Activated B cell treated with CpG ODN at 0.5 μM for 24 hours (primary cell): ENCODE results near the gene ARFGAP3. TPM values are rescaled to one million over a fixed set of nuclear protein-coding genes. Genes with fewer than 3 reads are reported as not detected.
A peak's percentile ranks its signal among the peaks of the same experiment; 100 is the strongest.
"Not testable (repeated sequence)": the region's sequence is repeated elsewhere in the genome, so short reads cannot be mapped to it uniquely, and the experiment has no call there.

Experiments
- ATAC-seq: fragments of 200-7000 bp; cut with Tn5 transposase; one replicate; pipeline ENCODE4 v1.10.0; 2021; ENCODE audit warnings: low read depth, mild to moderate bottlenecking, moderate library complexity
- CTCF ChIA-PET: fragments of 350-600 bp; sonication (Branson Sonifier 250); formaldehyde crosslinking; loops from one replicate; lab custom pipeline; 2021; ENCODE audit warnings: antibody characterized with exemption; lab: Charles Lee
- POLR2A ChIA-PET: fragments of 350-600 bp; sonication (Branson Sonifier 250); formaldehyde crosslinking; loops from one replicate; lab custom pipeline; 2021; ENCODE audit warnings: antibody characterized with exemption; lab: Charles Lee
- DNase-seq: peaks from one replicate; pipeline ENCODE4 v3.0.0; 2022
- H3K27ac Mint-ChIP-seq: one replicate; pipeline ENCODE4 v1.8.0; 2020; ENCODE audit warnings: mixed read lengths
- H3K27me3 Mint-ChIP-seq: one replicate; pipeline ENCODE4 v1.8.0; 2021; ENCODE audit warnings: mixed read lengths
- H3K36me3 Mint-ChIP-seq: one replicate; pipeline ENCODE4 v1.8.0; 2021; ENCODE audit warnings: low read depth, mixed read lengths
- H3K4me1 Mint-ChIP-seq: one replicate; pipeline ENCODE4 v1.8.0; 2021; ENCODE audit warnings: mixed read lengths
- H3K4me3 Mint-ChIP-seq: one replicate; pipeline ENCODE4 v1.8.0; 2020; ENCODE audit warnings: mild to moderate bottlenecking, mixed read lengths
- H3K9me3 Mint-ChIP-seq: one replicate; pipeline ENCODE4 v1.8.0; 2020; ENCODE audit warnings: mixed read lengths
- intact Hi-C: fragments of 100-400 bp; cut with micrococcal nuclease; formaldehyde crosslinking; loops from one replicate; pipeline ENCODE4 v1.15.1; 2024
- total RNA-seq: library from RNA; stranded (reverse); gene quantifications from 2 replicates; pipeline ENCODE4 v1.2.3, GENCODE V29; 2022
- TF ChIP-seq, protein P1 (sequence below): fragments of 200-600 bp; IDR thresholded peaks from one replicate; pipeline ENCODE4 v1.8.0; 2022; ENCODE audit warnings: antibody characterized with exemption, mild to moderate bottlenecking

ARFGAP3 gene
- total RNA-seq, 1 donor from 2014 or later, result 35.2 TPM

DNA sequence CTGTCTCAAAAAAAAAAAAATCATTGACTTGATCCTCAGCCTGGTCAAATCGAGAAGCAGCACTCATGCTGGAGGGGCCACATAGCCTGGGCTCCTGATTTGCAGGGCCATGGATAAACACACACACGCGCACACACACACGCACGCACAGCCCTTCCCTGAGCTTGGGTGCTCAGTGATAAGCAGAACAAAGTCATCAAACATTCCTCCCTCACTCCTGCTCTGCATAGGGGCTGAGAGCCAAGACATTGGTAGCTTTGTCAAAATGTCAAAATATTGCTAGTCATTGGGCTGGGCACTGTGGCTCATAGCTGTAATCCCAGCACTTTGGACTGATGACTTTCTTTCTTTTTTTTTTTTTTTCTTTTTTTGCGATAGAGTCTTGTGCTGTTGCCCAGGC lies 102.4 kb downstream of the ARFGAP3 start:
- peaks cover 29% of the 10 kb centered on the region for H3K4me1 Mint-ChIP-seq
- ChIA-PET CTCF (no interaction called here), POLR2A (interaction anchor here (0.7 to 1.9 kb wide), 3 partner anchors 15 to 140 kb away, joined by 3 to 10 read pairs (median 5); partner anchors contain the start of gene POLDIP3)
- H3K36me3 Mint-ChIP-seq, result no peaks in the 10 kb centered on the region
- DNase-seq (no peak), ATAC-seq (no peak)
- H3K9me3 Mint-ChIP-seq, result no peaks in the 10 kb centered on the region
- H3K27me3 Mint-ChIP-seq, result peaks cover 1% of the 10 kb centered on the region
- TF ChIP-seq, protein P1, sequence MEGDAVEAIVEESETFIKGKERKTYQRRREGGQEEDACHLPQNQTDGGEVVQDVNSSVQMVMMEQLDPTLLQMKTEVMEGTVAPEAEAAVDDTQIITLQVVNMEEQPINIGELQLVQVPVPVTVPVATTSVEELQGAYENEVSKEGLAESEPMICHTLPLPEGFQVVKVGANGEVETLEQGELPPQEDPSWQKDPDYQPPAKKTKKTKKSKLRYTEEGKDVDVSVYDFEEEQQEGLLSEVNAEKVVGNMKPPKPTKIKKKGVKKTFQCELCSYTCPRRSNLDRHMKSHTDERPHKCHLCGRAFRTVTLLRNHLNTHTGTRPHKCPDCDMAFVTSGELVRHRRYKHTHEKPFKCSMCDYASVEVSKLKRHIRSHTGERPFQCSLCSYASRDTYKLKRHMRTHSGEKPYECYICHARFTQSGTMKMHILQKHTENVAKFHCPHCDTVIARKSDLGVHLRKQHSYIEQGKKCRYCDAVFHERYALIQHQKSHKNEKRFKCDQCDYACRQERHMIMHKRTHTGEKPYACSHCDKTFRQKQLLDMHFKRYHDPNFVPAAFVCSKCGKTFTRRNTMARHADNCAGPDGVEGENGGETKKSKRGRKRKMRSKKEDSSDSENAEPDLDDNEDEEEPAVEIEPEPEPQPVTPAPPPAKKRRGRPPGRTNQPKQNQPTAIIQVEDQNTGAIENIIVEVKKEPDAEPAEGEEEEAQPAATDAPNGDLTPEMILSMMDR, result no peak
- intact Hi-C loops, result no loop called here
- H3K4me3 Mint-ChIP-seq, result no peak overlapping the region
- H3K27ac Mint-ChIP-seq, result peak overlapping the region; percentile 30

DNA sequence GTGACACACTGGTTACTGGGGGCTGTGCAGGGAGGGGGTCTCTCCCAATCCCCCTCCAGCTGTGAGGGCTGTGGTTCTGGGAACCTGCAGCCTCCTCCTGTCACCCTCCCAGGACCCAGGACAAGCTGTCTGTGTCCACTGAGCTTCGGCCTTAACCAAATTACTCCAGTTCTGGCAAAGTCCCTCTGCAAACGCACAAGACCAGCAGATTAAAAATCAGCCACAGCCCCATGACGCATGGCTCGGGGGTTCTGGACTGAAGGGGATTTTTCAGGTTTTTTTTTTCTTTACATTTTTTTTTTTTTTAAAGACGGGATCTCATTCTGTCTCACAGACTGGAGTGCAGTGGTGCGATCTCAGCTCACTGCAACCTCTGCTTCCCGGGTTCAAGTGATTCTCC lies 104.2 kb downstream of the ARFGAP3 start:
- Mint-ChIP-seq H3K36me3 (no peaks in the 10 kb centered on the region), H3K27me3 (peaks cover under 1% of the 10 kb centered on the region), H3K4me3 (no peak overlapping the region), H3K4me1 (peaks cover 28% of the 10 kb centered on the region), H3K27ac (peak overlapping the region; percentile 53), H3K9me3 (no peaks in the 10 kb centered on the region)
- peak; percentile 20 for DNase-seq
- CTCF ChIA-PET, result no interaction called here
- peak; percentile 65 for ATAC-seq
- intact Hi-C loops, result loop anchor here (1.0 to 2.0 kb wide), 2 partner anchors 16 to 96 kb away; no protein-coding TSS in a partner anchor
- POLR2A ChIA-PET, result interaction anchor here (0.7 to 2.8 kb wide), 5 partner anchors 8 to 138 kb away, joined by 3 to 17 read pairs (median 5); partner anchors contain the start of gene POLDIP3
- TF ChIP-seq, protein P1, result no peak

DNA sequence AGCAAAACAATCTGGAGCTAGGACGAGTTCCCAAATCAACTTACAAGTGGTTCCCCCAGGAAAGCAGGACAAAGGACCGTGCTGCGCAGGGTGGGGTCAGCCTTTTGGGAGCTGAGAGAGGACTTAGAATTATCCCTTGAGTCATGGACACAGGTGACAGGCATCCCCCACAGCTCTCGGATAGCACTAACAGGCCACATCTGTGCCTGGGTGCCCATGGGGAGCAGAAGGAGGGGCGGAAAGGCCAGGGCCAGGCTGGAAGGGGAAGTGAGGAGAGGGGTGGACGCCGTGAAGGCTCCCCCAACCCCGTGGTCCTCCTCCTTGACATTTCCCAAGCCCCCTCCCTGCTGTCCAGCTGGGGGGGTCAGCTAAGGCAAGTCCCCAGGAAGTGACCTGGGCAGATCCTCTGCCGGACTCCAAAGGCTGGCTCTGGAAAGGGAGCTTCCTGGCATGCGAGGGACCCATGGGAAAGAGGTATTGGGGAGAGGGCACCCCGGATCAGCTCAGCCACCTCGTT lies 104.8 kb downstream of the ARFGAP3 start:
- peak; percentile 16 for ATAC-seq
- no peak for DNase-seq
- intact Hi-C loops, result loop anchor here (2.0 kb wide), 1 partner anchor 17 kb away; no protein-coding TSS in a partner anchor
- CTCF ChIA-PET, result no interaction called here
- peak overlapping the region; percentile 61 for H3K27ac Mint-ChIP-seq
- H3K4me3 Mint-ChIP-seq, result no peak overlapping the region
- peaks cover 25% of the 10 kb centered on the region for H3K4me1 Mint-ChIP-seq
- POLR2A ChIA-PET, result interaction anchor here (0.6 to 2.8 kb wide), 8 partner anchors 9 to 137 kb away, joined by 3 to 17 read pairs (median 4); partner anchors contain the start of gene POLDIP3
- no peaks in the 10 kb centered on the region for H3K9me3 Mint-ChIP-seq
- H3K27me3 Mint-ChIP-seq, result no peaks in the 10 kb centered on the region
- TF ChIP-seq, protein P1, result no peak
- H3K36me3 Mint-ChIP-seq, result no peaks in the 10 kb centered on the region

DNA sequence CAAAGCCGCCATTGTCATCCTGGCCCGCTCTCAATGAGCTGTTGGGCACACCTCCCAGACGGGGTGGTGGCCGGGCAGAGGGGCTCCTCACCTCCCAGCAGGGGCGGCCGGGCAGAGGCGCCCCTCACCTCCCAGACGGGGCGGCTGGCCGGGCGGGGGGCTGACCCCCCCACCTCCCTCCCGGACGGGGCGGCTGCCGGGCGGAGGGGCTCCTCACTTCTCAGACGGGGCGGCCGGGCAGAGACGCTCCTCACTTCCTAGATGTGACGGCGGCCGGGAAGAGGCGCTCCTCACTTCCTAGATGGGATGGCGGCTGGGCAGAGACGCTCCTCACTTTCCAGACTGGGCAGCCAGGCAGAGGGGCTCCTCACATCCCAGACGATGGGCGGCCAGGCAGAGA lies 106.7 kb downstream of the ARFGAP3 start:
- CTCF ChIA-PET, H3K36me3 Mint-ChIP-seq, POLR2A ChIA-PET, intact Hi-C loops, DNase-seq, ATAC-seq, H3K27ac Mint-ChIP-seq, H3K4me3 Mint-ChIP-seq, H3K27me3 Mint-ChIP-seq, H3K9me3 Mint-ChIP-seq: not testable (repeated sequence)
- H3K4me1 Mint-ChIP-seq, result peaks cover 25% of the 10 kb centered on the region

DNA sequence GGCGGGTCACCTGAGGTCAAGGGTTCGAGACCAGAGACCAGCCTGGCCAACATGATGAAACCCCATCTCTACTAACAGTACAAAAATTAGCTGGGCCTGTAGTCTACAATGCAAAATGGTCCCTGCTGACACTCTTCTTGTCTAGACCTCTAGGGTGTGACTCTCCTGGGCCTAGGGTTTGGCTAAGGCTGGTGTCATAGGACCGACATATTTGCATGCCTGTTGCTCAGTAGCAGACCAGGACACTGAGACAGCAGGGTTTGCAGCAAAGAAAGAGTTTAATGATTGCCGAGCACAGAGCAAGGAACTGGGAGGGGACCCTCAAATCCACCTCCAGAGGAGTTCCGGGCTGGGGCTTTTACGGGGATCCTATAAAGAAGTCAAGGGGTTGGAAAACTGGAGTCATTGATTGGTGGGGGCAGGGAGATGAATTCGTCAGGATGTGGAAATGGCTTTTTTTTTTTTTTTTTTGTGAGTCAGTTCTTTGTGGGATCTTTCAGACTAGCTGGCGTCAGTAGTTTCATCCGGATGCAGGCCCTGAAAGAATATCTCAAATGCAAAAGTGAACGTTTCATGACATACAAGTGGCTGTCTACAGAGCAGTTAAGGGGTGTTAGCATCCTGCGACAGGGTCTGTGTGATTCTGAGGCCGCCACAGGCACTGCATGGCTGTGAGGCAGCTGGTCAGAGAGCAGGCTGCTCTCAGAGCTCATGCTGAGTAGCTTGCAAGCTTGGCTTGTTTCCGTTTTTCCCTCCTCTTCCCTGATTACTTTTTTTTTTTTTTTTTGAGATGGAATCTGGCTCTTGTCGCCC lies 109.2 kb downstream of the ARFGAP3 start:
- ChIA-PET POLR2A (interaction anchor here (0.5 to 0.7 kb wide), 4 partner anchors 22 to 1881 kb away, joined by 3 to 6 read pairs (median 4); no protein-coding TSS in a partner anchor), CTCF (interaction anchor here (0.6 kb wide), 1 partner anchor 20 kb away, joined by 5 read pairs; no protein-coding TSS in a partner anchor)
- ATAC-seq (peak; percentile 69), DNase-seq (no peak)
- H3K4me1 Mint-ChIP-seq, result peaks cover 18% of the 10 kb centered on the region
- intact Hi-C loops, result no loop called here
- no peak overlapping the region for H3K4me3 Mint-ChIP-seq
- TF ChIP-seq, protein P1, result no peak
- H3K9me3 Mint-ChIP-seq, result no peaks in the 10 kb centered on the region
- H3K36me3 Mint-ChIP-seq, result no peaks in the 10 kb centered on the region
- no peaks in the 10 kb centered on the region for H3K27me3 Mint-ChIP-seq
- no peak overlapping the region for H3K27ac Mint-ChIP-seq

Other genes with a start within 250 kb of the ARFGAP3 start
- 77.1 and 77.5 TPM in 2 replicates for gene POLDIP3, start 242.4 kb downstream of the ARFGAP3 start, total RNA-seq
- gene ATP5MGL, start 216.7 kb downstream of the ARFGAP3 start, total RNA-seq, result 2.1 and 3.4 TPM in 2 replicates
- gene CYB5R3, start 207.9 kb downstream of the ARFGAP3 start, total RNA-seq, result 78.2 and 91.7 TPM in 2 replicates
- gene A4GALT, start 136.4 kb downstream of the ARFGAP3 start, total RNA-seq, result 16.9 and 18.4 TPM in 2 replicates
- gene PACSIN2, start 157.9 kb upstream of the ARFGAP3 start, total RNA-seq, result 47.5 and 48.9 TPM in 2 replicates
- gene TTLL1, start 232.1 kb upstream of the ARFGAP3 start, total RNA-seq, result 1.2 and 1.5 TPM in 2 replicates